ENCODE results near the gene FRY. TPM values are rescaled to one million over a fixed set of nuclear protein-coding genes. Genes with fewer than 3 reads are reported as not detected.

FRY gene
- total RNA-seq, 2 experiments from 2014 or later = 0.47 to 1.4 TPM

DNA sequence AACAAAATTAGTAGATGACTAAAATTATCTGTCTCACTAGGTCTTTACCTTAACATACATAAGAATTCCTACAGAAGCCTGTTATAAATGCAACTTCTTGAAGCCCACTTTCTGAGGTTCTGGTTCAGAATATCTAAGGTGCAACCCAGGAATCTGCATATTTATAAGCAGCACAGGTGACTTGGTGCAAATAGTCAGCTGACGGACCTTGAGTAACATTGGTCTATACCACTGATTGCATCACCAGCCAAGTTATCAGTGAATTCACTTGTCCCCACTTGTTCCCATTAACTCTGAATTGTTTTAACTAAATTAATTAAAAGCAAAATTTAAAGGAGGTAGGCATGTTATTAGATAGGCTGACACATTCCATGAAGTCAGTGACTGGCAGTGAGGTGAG is 109.9 kb downstream of the FRY start:
- Mint-ChIP-seq H3K9me3 (ENCODE audit: insufficient read depth) (no peaks in the 10 kb centered on the region), H3K4me1 (ENCODE audit: low read depth) (no peaks in the 10 kb centered on the region), H3K27ac (no peak overlapping the region), H3K27me3 (ENCODE audit: low read depth) (no peaks in the 10 kb centered on the region), H3K4me3 (no peak overlapping the region), H3K36me3 (ENCODE audit: low read depth) (no peaks in the 10 kb centered on the region)
- no peak for ATAC-seq
- POLR2A ChIA-PET = no interaction called here
- CTCF ChIA-PET = no interaction called here
- no peak for DNase-seq

DNA sequence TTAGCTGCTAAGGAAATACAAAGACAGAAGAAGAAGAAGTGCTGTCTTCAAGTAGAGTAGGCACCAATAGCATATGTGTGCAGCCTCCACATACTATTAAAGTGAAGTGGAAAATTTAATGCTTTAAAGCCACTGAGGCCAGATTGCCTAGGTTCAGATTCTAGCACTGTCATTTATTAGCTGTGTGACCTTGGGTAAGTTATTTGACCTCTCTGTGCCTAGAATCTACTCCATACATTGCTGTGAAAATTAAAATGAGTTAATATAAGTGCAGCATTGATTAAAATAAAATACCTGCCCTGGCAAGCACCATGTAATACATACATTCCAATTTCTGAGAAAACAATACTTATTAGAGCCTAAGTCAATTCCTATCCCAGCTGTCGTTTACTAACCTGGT is 110.5 kb downstream of the FRY start:
- POLR2A ChIA-PET = no interaction called here
- ATAC-seq (no peak), DNase-seq (no peak)
- H3K36me3 Mint-ChIP-seq (ENCODE audit: low read depth) = no peaks in the 10 kb centered on the region
- no peak overlapping the region for H3K4me3 Mint-ChIP-seq
- H3K27ac Mint-ChIP-seq = no peak overlapping the region
- no peaks in the 10 kb centered on the region for H3K27me3 Mint-ChIP-seq (ENCODE audit: low read depth)
- no peaks in the 10 kb centered on the region for H3K4me1 Mint-ChIP-seq (ENCODE audit: low read depth)
- CTCF ChIA-PET = no interaction called here
- H3K9me3 Mint-ChIP-seq (ENCODE audit: insufficient read depth) = no peaks in the 10 kb centered on the region

DNA sequence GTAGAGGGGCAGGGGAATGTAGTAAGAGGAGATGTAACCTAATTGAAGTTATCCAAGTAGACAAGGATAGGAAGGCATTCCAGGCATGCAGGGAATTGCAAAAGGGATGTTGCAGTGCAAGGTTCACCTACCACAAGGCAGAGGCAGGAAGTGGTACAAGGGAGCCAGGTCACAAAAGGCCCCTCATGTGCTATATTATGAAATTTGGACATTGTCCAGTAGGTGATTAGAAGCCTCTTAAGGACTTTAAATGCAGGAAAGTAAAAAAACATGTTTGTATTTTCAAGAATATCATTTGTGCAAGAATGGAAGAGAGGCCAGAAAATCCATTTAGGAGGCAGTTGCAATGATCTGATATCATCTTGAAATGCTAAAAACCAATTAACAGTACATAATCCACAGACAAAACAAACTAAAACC is 111.4 kb downstream of the FRY start:
- no peaks in the 10 kb centered on the region for H3K9me3 Mint-ChIP-seq (ENCODE audit: insufficient read depth)
- no peak for DNase-seq
- H3K4me1 Mint-ChIP-seq (ENCODE audit: low read depth) = no peaks in the 10 kb centered on the region
- no peak for ATAC-seq
- no peaks in the 10 kb centered on the region for H3K36me3 Mint-ChIP-seq (ENCODE audit: low read depth)
- H3K27ac Mint-ChIP-seq = no peak overlapping the region
- no peak overlapping the region for H3K4me3 Mint-ChIP-seq
- CTCF ChIA-PET = no interaction called here
- POLR2A ChIA-PET = no interaction called here
- no peaks in the 10 kb centered on the region for H3K27me3 Mint-ChIP-seq (ENCODE audit: low read depth)

GRCh38 chr13:32147193-32147592 is 115.6 kb downstream of the FRY start:
- Mint-ChIP-seq H3K27ac (no peak overlapping the region), H3K4me3 (no peak overlapping the region), H3K9me3 (ENCODE audit: insufficient read depth) (no peaks in the 10 kb centered on the region), H3K36me3 (ENCODE audit: low read depth) (no peaks in the 10 kb centered on the region), H3K27me3 (ENCODE audit: low read depth) (peaks cover 2% of the 10 kb centered on the region), H3K4me1 (ENCODE audit: low read depth) (no peaks in the 10 kb centered on the region)
- ChIA-PET POLR2A (no interaction called here), CTCF (no interaction called here)
- DNase-seq = no peak
- ATAC-seq = no peak

DNA sequence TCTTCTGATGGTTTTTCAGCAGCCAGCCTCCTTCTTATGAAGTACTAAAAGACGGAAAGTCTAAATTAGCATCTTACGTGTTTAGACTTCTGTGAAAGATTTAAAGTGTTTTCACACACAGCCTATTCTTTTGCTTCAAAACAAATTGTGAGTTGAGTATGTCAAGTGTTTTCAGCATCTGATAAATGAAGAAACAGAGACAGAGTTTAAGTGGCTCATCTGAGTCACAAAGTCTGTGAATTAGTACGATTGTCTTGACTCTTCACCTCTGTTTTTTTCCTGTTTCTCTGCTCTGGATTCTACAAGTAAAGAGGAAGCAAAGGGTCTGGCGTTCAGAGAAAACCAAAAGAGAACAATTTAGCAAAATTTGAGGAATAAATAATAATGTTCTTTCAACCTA is 116.4 kb downstream of the FRY start:
- Mint-ChIP-seq H3K27me3 (ENCODE audit: low read depth) (peaks cover 2% of the 10 kb centered on the region), H3K4me3 (no peak overlapping the region), H3K9me3 (ENCODE audit: insufficient read depth) (no peaks in the 10 kb centered on the region), H3K4me1 (ENCODE audit: low read depth) (no peaks in the 10 kb centered on the region), H3K36me3 (ENCODE audit: low read depth) (no peaks in the 10 kb centered on the region), H3K27ac (no peak overlapping the region)
- ChIA-PET POLR2A (no interaction called here), CTCF (no interaction called here)
- DNase-seq (no peak), ATAC-seq (no peak)

DNA sequence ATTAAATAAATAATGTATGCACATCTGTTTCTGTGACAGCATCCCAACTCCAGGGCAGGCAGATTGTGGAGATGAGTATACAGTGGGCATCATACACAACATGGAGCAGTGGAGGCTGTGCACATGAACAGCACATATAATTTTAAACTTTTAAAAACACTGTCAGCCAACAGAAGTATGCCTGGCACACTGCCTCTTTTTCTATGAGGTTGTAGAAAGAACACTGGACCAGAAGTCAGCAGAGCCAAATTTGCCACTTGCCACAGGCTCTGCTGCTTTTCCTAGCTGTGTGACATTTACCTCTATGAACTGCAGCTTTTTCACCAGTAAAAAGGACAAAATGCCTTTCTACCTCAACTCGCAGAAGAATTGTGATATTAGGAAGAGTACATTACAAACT is 118.7 kb downstream of the FRY start:
- H3K4me3 Mint-ChIP-seq = no peak overlapping the region
- ATAC-seq (no peak), DNase-seq (no peak)
- CTCF ChIA-PET = no interaction called here
- H3K4me1 Mint-ChIP-seq (ENCODE audit: low read depth) = no peaks in the 10 kb centered on the region
- no peaks in the 10 kb centered on the region for H3K36me3 Mint-ChIP-seq (ENCODE audit: low read depth)
- POLR2A ChIA-PET = no interaction called here
- no peaks in the 10 kb centered on the region for H3K9me3 Mint-ChIP-seq (ENCODE audit: insufficient read depth)
- no peak overlapping the region for H3K27ac Mint-ChIP-seq
- peaks cover 2% of the 10 kb centered on the region for H3K27me3 Mint-ChIP-seq (ENCODE audit: low read depth)

- DNase-seq = no peak
- Mint-ChIP-seq H3K36me3 (ENCODE audit: low read depth) (no peaks in the 10 kb centered on the region), H3K9me3 (ENCODE audit: insufficient read depth) (no peaks in the 10 kb centered on the region), H3K27ac (no peak overlapping the region), H3K4me3 (no peak overlapping the region), H3K4me1 (ENCODE audit: low read depth) (no peaks in the 10 kb centered on the region), H3K27me3 (ENCODE audit: low read depth) (peaks cover 2% of the 10 kb centered on the region)
- POLR2A ChIA-PET = no interaction called here
- no peak for ATAC-seq
- CTCF ChIA-PET = no interaction called here
Measured at GRCh38 chr13:32150794-32151193, 119.2 kb downstream of the FRY start.

GRCh38 chr13:32151240-32151639 is 119.7 kb downstream of the FRY start:
- no peak for DNase-seq
- Mint-ChIP-seq H3K9me3 (ENCODE audit: insufficient read depth) (no peaks in the 10 kb centered on the region), H3K27ac (no peak overlapping the region), H3K27me3 (ENCODE audit: low read depth) (peaks cover 2% of the 10 kb centered on the region), H3K4me3 (no peak overlapping the region), H3K4me1 (ENCODE audit: low read depth) (no peaks in the 10 kb centered on the region), H3K36me3 (ENCODE audit: low read depth) (no peaks in the 10 kb centered on the region)
- CTCF ChIA-PET = no interaction called here
- ATAC-seq = no peak
- POLR2A ChIA-PET = no interaction called here

- no peak for ATAC-seq
- no peaks in the 10 kb centered on the region for H3K36me3 Mint-ChIP-seq (ENCODE audit: low read depth)
- no peak for DNase-seq
- H3K9me3 Mint-ChIP-seq (ENCODE audit: insufficient read depth) = no peaks in the 10 kb centered on the region
- H3K4me3 Mint-ChIP-seq = no peak overlapping the region
- no peaks in the 10 kb centered on the region for H3K4me1 Mint-ChIP-seq (ENCODE audit: low read depth)
- ChIA-PET POLR2A (no interaction called here), CTCF (no interaction called here)
- no peak overlapping the region for H3K27ac Mint-ChIP-seq
- peaks cover 2% of the 10 kb centered on the region for H3K27me3 Mint-ChIP-seq (ENCODE audit: low read depth)
Measured at GRCh38 chr13:32153056-32153455, 121.5 kb downstream of the FRY start.

DNA sequence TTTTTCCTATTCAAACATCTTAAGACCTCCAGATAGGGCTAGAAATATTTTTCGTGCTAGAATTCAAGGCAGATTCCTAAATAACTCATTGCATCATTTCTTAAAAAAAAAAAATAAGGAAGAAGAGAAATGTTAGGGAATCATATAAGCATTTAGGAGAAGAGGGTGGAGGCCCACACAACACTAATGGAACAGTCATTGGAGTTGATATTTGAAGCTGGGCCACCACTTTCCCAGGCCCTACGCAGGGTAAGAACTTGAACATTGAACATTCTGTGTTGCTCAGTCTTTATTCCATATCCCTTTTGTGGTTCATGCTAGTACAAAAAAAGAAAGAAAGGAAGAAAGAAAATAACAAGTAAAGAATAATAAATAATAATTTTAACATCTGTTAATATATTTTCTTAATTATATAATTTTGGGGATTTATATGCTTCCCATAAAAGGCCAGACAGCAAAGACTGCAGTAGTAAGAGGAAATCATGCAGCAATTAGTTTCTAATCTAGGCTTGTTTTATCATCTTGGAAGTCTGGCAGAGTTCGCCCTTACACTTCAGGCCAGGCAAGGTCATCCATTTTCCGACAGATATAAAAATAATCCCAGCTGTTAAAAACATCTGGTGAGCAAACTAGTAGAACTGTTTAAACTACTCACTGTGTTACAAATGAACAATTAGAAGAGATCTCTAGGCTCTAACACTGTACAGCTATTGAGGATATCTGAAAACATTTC is 127.7 kb downstream of the FRY start:
- CTCF ChIA-PET = no interaction called here
- Mint-ChIP-seq H3K4me1 (ENCODE audit: low read depth) (no peaks in the 10 kb centered on the region), H3K27ac (no peak overlapping the region), H3K27me3 (ENCODE audit: low read depth) (no peaks in the 10 kb centered on the region), H3K9me3 (ENCODE audit: insufficient read depth) (no peaks in the 10 kb centered on the region), H3K36me3 (ENCODE audit: low read depth) (no peaks in the 10 kb centered on the region), H3K4me3 (no peak overlapping the region)
- DNase-seq (no peak), ATAC-seq (no peak)
- POLR2A ChIA-PET = no interaction called here

DNA sequence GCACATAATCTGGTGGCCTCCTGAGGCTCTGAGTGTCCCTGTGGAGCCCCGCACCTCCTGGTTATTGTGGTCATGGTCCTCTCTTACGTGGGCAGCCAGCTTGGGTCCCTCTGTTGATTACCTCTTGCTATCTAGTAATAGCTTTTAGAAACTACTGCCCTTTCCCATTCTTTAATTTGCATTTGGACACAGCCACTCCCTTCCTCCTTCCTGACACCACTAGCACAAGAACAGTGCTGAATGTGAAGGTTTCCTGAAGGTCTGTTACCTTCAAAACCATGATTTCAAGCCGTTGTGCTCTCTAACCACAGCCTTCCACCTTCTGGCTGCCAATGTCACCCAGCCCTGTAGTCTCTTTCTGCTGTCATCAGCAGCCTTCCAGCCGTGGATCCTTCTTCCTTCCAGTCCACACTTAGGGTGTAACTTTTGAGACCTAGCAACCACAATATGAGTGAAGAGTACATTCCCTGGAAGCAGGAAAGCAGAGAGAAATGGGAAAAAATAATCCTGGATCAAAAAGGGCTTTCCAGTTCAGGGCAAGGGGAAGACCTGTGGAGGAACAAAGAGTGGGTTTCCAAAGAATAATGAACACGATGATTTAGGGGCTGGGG is 130.9 kb downstream of the FRY start:
- no peaks in the 10 kb centered on the region for H3K27me3 Mint-ChIP-seq (ENCODE audit: low read depth)

GRCh38 chr13:32164622-32165268 is 133.2 kb downstream of the FRY start:
- DNase-seq (peak; percentile 29), ATAC-seq (peak; percentile 82)
- Mint-ChIP-seq H3K36me3 (ENCODE audit: low read depth) (no peaks in the 10 kb centered on the region), H3K9me3 (ENCODE audit: insufficient read depth) (no peaks in the 10 kb centered on the region), H3K27me3 (ENCODE audit: low read depth) (no peaks in the 10 kb centered on the region), H3K4me1 (ENCODE audit: low read depth) (no peaks in the 10 kb centered on the region), H3K4me3 (no peak overlapping the region), H3K27ac (no peak overlapping the region)
- CTCF ChIA-PET = interaction anchor here (0.9 to 1.6 kb wide), 6 partner anchors 9 to 278 kb away, joined by 3 to 9 read pairs (median 6); no protein-coding TSS in a partner anchor
- POLR2A ChIA-PET = interaction anchor here (1.1 kb wide), 1 partner anchor 150 kb away, joined by 4 read pairs; the partner anchor contains the start of genes BRCA2 and ZAR1L

More for the DNA sequence above, 130.9 kb downstream of the FRY start:
- CTCF ChIA-PET = interaction anchor here (1.6 kb wide), 1 partner anchor 253 kb away, joined by 4 read pairs; no protein-coding TSS in a partner anchor
- no peaks in the 10 kb centered on the region for H3K4me1 Mint-ChIP-seq (ENCODE audit: low read depth)
- H3K9me3 Mint-ChIP-seq (ENCODE audit: insufficient read depth) = no peaks in the 10 kb centered on the region
- DNase-seq = no peak
- H3K27ac Mint-ChIP-seq = no peak overlapping the region
- no peaks in the 10 kb centered on the region for H3K36me3 Mint-ChIP-seq (ENCODE audit: low read depth)
- no peak for ATAC-seq
- no peak overlapping the region for H3K4me3 Mint-ChIP-seq
- POLR2A ChIA-PET = no interaction called here

Data from activated CD8-positive, alpha-beta T cell treated with anti-CD3 and anti-CD28 coated beads, Interleukin-2, amount 10 ng/mL, durations not matched to agents 7 days and 5 days (primary cell).